H1 (cell line): Measurements from ENCODE around the gene CBX2. TPM values are rescaled to one million over a fixed set of nuclear protein-coding genes. Genes with fewer than 3 reads are reported as not detected.
A peak's percentile ranks its signal among the peaks of the same experiment; 100 is the strongest.

Experiments used
- CTCF ChIA-PET: fragments of 300-600 bp; sonication (Branson Sonifier 250); formaldehyde crosslinking; loops from one replicate; lab custom pipeline; 2021; ENCODE audit not compliant: partially characterized antibody; lab: Charles Lee
- POLR2A ChIA-PET: fragments of 300-600 bp; sonication (Branson Sonifier 250); formaldehyde crosslinking; loops from one replicate; lab custom pipeline; 2021; ENCODE audit warnings: inconsistent platforms; ENCODE audit not compliant: partially characterized antibody; lab: Charles Lee
- DNase-seq, 2 experiments: peaks; one replicate each; pipeline versions ENCODE4 v3.0.0 to v3.0.0-alpha.2; 2010 to 2022; ENCODE audit warnings: low spot score in 2 of 2, low read depth in 1 of 2, mixed read lengths in 1 of 2
- FAIRE-seq: peaks from 2 replicates; lab custom pipeline; 2011; peaks lifted over from hg19 to GRCh38; lab: Jason Lieb, UNC
- H2AFZ ChIP-seq: 2 replicates; pipeline ENCODE4 v1.8.1; 2012; ENCODE audit warnings: low read length, inconsistent platforms
- H2AK5ac ChIP-seq: 2 replicates; pipeline ENCODE4 v1.6.1; 2013; ENCODE audit warnings: low read depth, low read length
- H2BK120ac ChIP-seq: replicated peaks from 2 replicates; pipeline ENCODE3; 2013; ENCODE audit warnings: low read depth, low read length, inconsistent platforms
- H2BK12ac ChIP-seq: 2 replicates; pipeline ENCODE4 v1.6.1; 2013; ENCODE audit warnings: low read depth, low read length
- H2BK15ac ChIP-seq: 2 replicates; pipeline ENCODE4 v1.6.1; 2013; ENCODE audit warnings: low read length
- H2BK20ac ChIP-seq: 2 replicates; pipeline ENCODE4 v1.6.1; 2013; ENCODE audit warnings: low read length
- H2BK5ac ChIP-seq: 2 replicates; pipeline ENCODE4 v1.6.1; 2013; ENCODE audit warnings: low read depth, low read length
- H3K14ac ChIP-seq: 2 replicates; pipeline ENCODE4 v1.6.1; 2013; ENCODE audit warnings: inconsistent platforms; ENCODE audit not compliant: insufficient read length
- H3K18ac ChIP-seq: 2 replicates; pipeline ENCODE4 v1.6.1; 2013; ENCODE audit warnings: low read length; ENCODE audit errors: extremely low read depth
- H3K23ac ChIP-seq: 2 replicates; pipeline ENCODE4 v1.6.1; 2013; ENCODE audit warnings: inconsistent platforms; ENCODE audit not compliant: insufficient read length
- H3K23me2 ChIP-seq: 2 replicates; pipeline ENCODE4 v1.6.1; 2013; ENCODE audit warnings: low read depth, low read length
- H3K27ac ChIP-seq: 2 replicates; pipeline ENCODE4 v1.6.1; 2011; ENCODE audit warnings: low read depth, low read length, inconsistent platforms
- H3K27me3 ChIP-seq, 4 experiments: replicated peaks in 1 of 4; 1 replicate in 1 of 4; 2 replicates in 3 of 4; pipeline versions ENCODE4 v1.6.1 to v1.8.1; 2011 to 2013; ENCODE audit warnings: low read length in 3 of 4, mild to moderate bottlenecking in 3 of 4, inconsistent platforms in 2 of 4, mixed read lengths in 2 of 4, moderate library complexity in 1 of 4; ENCODE audit not compliant: control insufficient read depth in 3 of 4, insufficient read depth in 3 of 4; ENCODE audit errors: extremely low read depth in 1 of 4
- H3K36me3 ChIP-seq, 4 experiments: 2 replicates each; pipeline versions ENCODE4 v1.6.1 to v1.8.1; 2011 to 2013; ENCODE audit warnings: mild to moderate bottlenecking in 4 of 4, low read length in 3 of 4, moderate library complexity in 2 of 4, control low read depth in 1 of 4, inconsistent platforms in 1 of 4; ENCODE audit not compliant: insufficient read depth in 4 of 4, control insufficient read depth in 2 of 4
- H3K4ac ChIP-seq: replicated peaks from 2 replicates; pipeline ENCODE3; 2013; ENCODE audit warnings: low read length, low read depth, mixed read lengths, inconsistent platforms; ENCODE audit not compliant: insufficient read length
- H3K4me1 ChIP-seq, 4 experiments: replicated peaks in 1 of 4; 1 replicate in 1 of 4; 2 replicates in 3 of 4; pipeline versions ENCODE4 v1.6.1 to v1.8.1; 2011 to 2013; ENCODE audit warnings: low read length in 3 of 4, inconsistent platforms in 2 of 4, mixed read lengths in 1 of 4; ENCODE audit not compliant: insufficient read depth in 4 of 4, control insufficient read depth in 3 of 4
- H3K4me2 ChIP-seq, 2 experiments: 2 replicates each; pipeline versions ENCODE4 v1.6.1 to v1.8.1; 2011 to 2013; ENCODE audit warnings: low read depth in 2 of 2, low read length in 2 of 2, control low read depth in 1 of 2, inconsistent platforms in 1 of 2, mild to moderate bottlenecking in 1 of 2; ENCODE audit not compliant: insufficient read depth in 1 of 2
- H3K4me3 ChIP-seq, 4 experiments: fragments of 200-600, 300-600 bp in 1 of 4; sonication (generic), shearing (Covaris generic), sonication (Bioruptor Twin) in 1 of 4; 2 replicates each; pipeline versions ENCODE4 v1.5.1 to v1.8.1; 2011 to 2016; ENCODE audit warnings: low read length in 4 of 4, low read depth in 3 of 4, control low read depth in 2 of 4, inconsistent platforms in 2 of 4, mild to moderate bottlenecking in 2 of 4, mixed read lengths in 1 of 4, moderate library complexity in 1 of 4; ENCODE audit not compliant: insufficient read depth in 2 of 4; ENCODE audit errors: extremely low read depth in 1 of 4
- H3K56ac ChIP-seq: replicated peaks from 2 replicates; pipeline ENCODE3; 2013; ENCODE audit warnings: low read depth, mild to moderate bottlenecking, mixed read lengths, low read length, inconsistent platforms; ENCODE audit not compliant: insufficient read length
- H3K79me1 ChIP-seq: 2 replicates; pipeline ENCODE4 v1.6.1; 2013; ENCODE audit warnings: low read depth, low read length, control low read depth
- H3K79me2 ChIP-seq, 2 experiments: 2 replicates each; pipeline versions ENCODE4 v1.6.1 to v1.8.1; 2012 to 2013; ENCODE audit warnings: low read length in 2 of 2, mild to moderate bottlenecking in 2 of 2, inconsistent platforms in 1 of 2; ENCODE audit not compliant: insufficient read depth in 2 of 2, control insufficient read depth in 1 of 2
- H3K9ac ChIP-seq, 4 experiments: replicated peaks in 1 of 4; 1 replicate in 1 of 4; 2 replicates in 3 of 4; pipeline versions ENCODE4 v1.6.1 to v1.8.1; 2011 to 2013; ENCODE audit warnings: low read depth in 3 of 4, low read length in 3 of 4, control low read depth in 2 of 4, mild to moderate bottlenecking in 2 of 4, moderate library complexity in 2 of 4, inconsistent platforms in 1 of 4; ENCODE audit errors: extremely low read depth in 1 of 4
- H3K9me3 ChIP-seq, 2 experiments: 2 replicates each; pipeline versions ENCODE4 v1.6.1 to v1.8.1; 2012 to 2013; ENCODE audit warnings: mild to moderate bottlenecking in 2 of 2, moderate library complexity in 2 of 2, control low read depth in 1 of 2, inconsistent platforms in 1 of 2, low read depth in 1 of 2, low read length in 1 of 2, mixed read lengths in 1 of 2; ENCODE audit not compliant: insufficient read depth in 2 of 2
- H4K20me1 ChIP-seq, 2 experiments: replicated peaks in 1 of 2; 2 replicates each; pipeline versions ENCODE3 to v1.8.1; 2011 to 2013; ENCODE audit warnings: inconsistent platforms in 2 of 2, low read length in 2 of 2, mild to moderate bottlenecking in 1 of 2; ENCODE audit not compliant: insufficient read depth in 2 of 2, control insufficient read depth in 1 of 2
- H4K5ac ChIP-seq: 2 replicates; pipeline ENCODE4 v1.6.1; 2013; ENCODE audit warnings: low read length, low read depth, mixed read lengths, inconsistent platforms; ENCODE audit not compliant: insufficient read length
- H4K8ac ChIP-seq: 2 replicates; pipeline ENCODE4 v1.8.0; 2013; ENCODE audit warnings: mild to moderate bottlenecking, moderate library complexity, low read length, inconsistent platforms; ENCODE audit not compliant: insufficient read depth; ENCODE audit errors: extremely low read depth
- H4K91ac ChIP-seq: replicated peaks from 2 replicates; pipeline ENCODE3; 2013; ENCODE audit warnings: low read length, mixed read lengths, inconsistent platforms; ENCODE audit not compliant: insufficient read length
- CBX8 ChIP-seq: fragments of 300-800, 300-1000 bp; sonication (generic); IDR thresholded peaks from 2 replicates; pipeline ENCODE4 v1.7.1; 2016; ENCODE audit warnings: low read depth, low read length, borderline replicate concordance
- CTBP2 ChIP-seq: IDR thresholded peaks from 2 replicates; pipeline ENCODE4 v1.7.0; 2011; ENCODE audit warnings: borderline replicate concordance, mild to moderate bottlenecking, moderate library complexity, mixed read lengths, low read length; ENCODE audit not compliant: insufficient read depth, insufficient read length
- EZH2 ChIP-seq: fragments of 200-600 bp; sonication (generic); IDR thresholded peaks from 2 replicates; pipeline ENCODE4 v1.7.1; 2012; ENCODE audit warnings: low read depth, mild to moderate bottlenecking, moderate library complexity, low read length, inconsistent platforms; ENCODE audit not compliant: severe bottlenecking
- KDM4A ChIP-seq: IDR thresholded peaks from one replicate; pipeline ENCODE4 v1.7.1; 2012; ENCODE audit warnings: low read depth, mild to moderate bottlenecking, moderate library complexity, low read length, inconsistent platforms; ENCODE audit not compliant: severe bottlenecking
- RFX5 ChIP-seq: IDR thresholded peaks from 2 replicates; pipeline ENCODE4 v1.6.1; 2011; ENCODE audit warnings: low read depth, low read length, improper control_type of control experiment, borderline replicate concordance
- RNF2 ChIP-seq: fragments of 200-900, 300-1000 bp; sonication (generic); IDR thresholded peaks from 2 replicates; pipeline ENCODE4 v1.7.1; 2016; ENCODE audit warnings: borderline replicate concordance, low read depth, mild to moderate bottlenecking, antibody characterized with exemption, low read length; ENCODE audit not compliant: poor library complexity, severe bottlenecking; ENCODE audit errors: missing control alignments
- SAP30 ChIP-seq: fragments of 300-600 bp; sonication (generic); IDR thresholded peaks from 2 replicates; pipeline ENCODE4 v1.7.1; 2012; ENCODE audit warnings: low read length, moderate library complexity, mild to moderate bottlenecking, inconsistent platforms; ENCODE audit not compliant: insufficient read depth, insufficient replicate concordance
- WGBS, 2 experiments: shearing (Covaris generic) in 1 of 2; methylation state at CpG; one replicate each; pipeline versions ENCODE4 v1.1.6 to v1.1.7; 2013 to 2015; ENCODE audit warnings: low lambda C conversion rate in 2 of 2, mixed read lengths in 2 of 2, inconsistent platforms in 1 of 2, low coverage in 1 of 2, missing lambda C conversion rate in 1 of 2; ENCODE audit not compliant: insufficient replicate concordance in 2 of 2, insufficient coverage in 1 of 2, insufficient read length in 1 of 2; ENCODE audit errors: extremely low coverage in 1 of 2, missing lambda C conversion rate in 1 of 2; 5-methylcytosine and 5-hydroxymethylcytosine counted together
- polyA plus RNA-seq, 7 experiments: library from polyadenylated mRNA; depleted of rRNA in 3 of 7; stranded (reverse) in 5 of 7; unstranded in 2 of 7; fragments of >200 nt in 5 of 7; fragments of 200-250 nt in 2 of 7; gene quantifications; 1 replicate in 5 of 7; 2 replicates in 1 of 7; 4 replicates in 1 of 7; pipeline versions ENCODE4 v1.2.1 to v1.2.3, GENCODE V29; 2011 to 2013; ENCODE audit warnings: missing spikeins in 2 of 7, mixed read lengths in 2 of 7
- total RNA-seq: library from RNA; stranded (reverse); fragmentation: NEBNext Ultra II Directional; extraction: Animal tissue kit (Norgen Biotek cat#: 25700); gene quantifications from 2 replicates; pipeline ENCODE4 v1.2.1, GENCODE V29; 2021

The CBX2 gene
- total and polyA plus RNA-seq, 2 of the 8 experiments (the other 6 are each of a cell fraction or from before 2014, with no cell fraction given), result 64.3 to 83.9 TPM

- Histone ChIP-seq H2AFZ (no peak overlapping the region), H3K36me3 (peaks cover 0 to 17% (median 0%) of the 10 kb centered on the region in 4 experiments; a peak in 1 of 8 replicates), H2BK120ac (no peak overlapping the region), H3K18ac (peak overlapping the region; percentile 71), H3K14ac (no peak overlapping the region), H3K23ac (no peak overlapping the region), H3K27ac (no peak overlapping the region), H3K9ac (no peak overlapping the region), H4K20me1 (peaks cover 23% of the 10 kb centered on the region in 2 experiments), H3K79me2 (no peaks in the 10 kb centered on the region), H3K56ac (no peak overlapping the region), H2BK15ac (peak overlapping the region; percentile 81; the same call in 1 of the 2 replicates), H3K23me2 (peaks cover 3% of the 10 kb centered on the region), H4K91ac (peak overlapping the region; percentile 62), H2BK5ac (peak overlapping the region; percentile 52; the same call in 1 of the 2 replicates), H3K79me1 (no peaks in the 10 kb centered on the region), H3K4me2 (peak overlapping the region; percentile 55 to 74), H4K5ac (no peak overlapping the region), H2AK5ac (no peak overlapping the region; the same call in 1 of the 2 replicates), H4K8ac (no peak overlapping the region), H2BK20ac (peak overlapping the region; percentile 80; the same call in 1 of the 2 replicates), H3K9me3 (no peaks in the 10 kb centered on the region; a peak in 1 of 4 replicates), H3K27me3 (peaks cover 81 to 92% (median 90%) of the 10 kb centered on the region in 4 experiments), H3K4me1 (peaks cover 4 to 49% (median 35%) of the 10 kb centered on the region in 4 experiments), H2BK12ac (peak overlapping the region; percentile 94), H3K4ac (no peak overlapping the region), H3K4me3 (peak overlapping the region in 3 of 4 experiments; percentile 10 to 49 (median 19); a peak in 4 of 8 replicates)
- 8% methylated on average over 39 of the region's 47 CpGs; no CpG with 5 or more reads in 1 of the 2 experiments for WGBS, 2 experiments
- ChIA-PET CTCF (interaction anchor here (1.1 to 4.4 kb wide), 9 partner anchors 10 to 121 kb away, joined by 3 to 32 read pairs (median 8); no protein-coding TSS in a partner anchor), POLR2A (interaction anchor here (0.6 to 6.0 kb wide), 10 partner anchors 8 to 199 kb away, joined by 3 to 49 read pairs (median 6); partner anchors contain the start of gene CBX4)
- peak in 1 of 2 experiments; percentile 71 for DNase-seq
- FAIRE-seq, result no peak
- TF ChIP-seq RFX5 (no peak), SAP30 (no peak), CBX8 (peak; percentile 44; the same call in 1 of the 2 replicates), EZH2 (peak; percentile 74), RNF2 (peak; percentile 73), KDM4A (no peak), CTBP2 (peak; percentile 45)
Measured at GRCh38 chr17:79794659-79795511, 16.9 kb downstream of the CBX2 start.
